Spinal cord (tissue), 10 donors: ENCODE data around the gene ZFP36L2. TPM values are rescaled to one million over a fixed set of nuclear protein-coding genes. Genes with fewer than 3 reads are reported as not detected.

Experiments used
- DNase-seq, 6 donors: peaks; one replicate each; pipeline versions ENCODE4 v3.0.0 to v3.0.0-alpha.2; 2013 to 2015; ENCODE audit warnings: low spot score in 6 of 6, low read depth in 4 of 6
- H3K27ac ChIP-seq: one replicate; pipeline ENCODE4 v1.5.1; 2013; ENCODE audit warnings: low read depth, low read length, control low read depth
- H3K27me3 ChIP-seq: one replicate; pipeline ENCODE4 v1.6.1; 2013; ENCODE audit warnings: low read length; ENCODE audit not compliant: control insufficient read depth, insufficient read depth
- H3K36me3 ChIP-seq: one replicate; pipeline ENCODE4 v1.6.1; 2013; ENCODE audit warnings: low read length; ENCODE audit not compliant: control insufficient read depth, insufficient read depth
- H3K4me1 ChIP-seq: one replicate; pipeline ENCODE4 v1.6.1; 2013; ENCODE audit warnings: low read length; ENCODE audit not compliant: control insufficient read depth, insufficient read depth
- H3K4me3 ChIP-seq: one replicate; pipeline ENCODE4 v1.5.1; 2013; ENCODE audit warnings: low read depth, low read length, control low read depth
- H3K9me3 ChIP-seq: one replicate; pipeline ENCODE4 v1.6.1; 2013; ENCODE audit warnings: low read length; ENCODE audit not compliant: control insufficient read depth, insufficient read depth
- WGBS: methylation state at CpG from one replicate; pipeline ENCODE4 v1.1.5; 2013; ENCODE audit warnings: missing lambda C conversion rate; ENCODE audit not compliant: insufficient coverage; 5-methylcytosine and 5-hydroxymethylcytosine counted together
- long read RNA-seq, 4 donors: transcript quantifications; one replicate each; lab custom pipeline, GENCODE V29; 2026
- polyA plus RNA-seq, 2 donors: library from polyadenylated mRNA; unstranded; fragments of 120-200 nt; gene quantifications; one replicate each; pipeline ENCODE4 v1.2.1, GENCODE V29; 2013; ENCODE audit not compliant: insufficient read length in 2 of 2
- total RNA-seq, 2 donors: library from RNA; depleted of rRNA in 1 of 2; stranded (reverse); fragments of 120-200 nt in 1 of 2; fragments of >200 nt in 1 of 2; gene quantifications; one replicate each; pipeline versions ENCODE4 v1.2.3 to v1.2.4, GENCODE V29; 2013 to 2014
- donor health status: healthy.

Gene ZFP36L2, protein sequence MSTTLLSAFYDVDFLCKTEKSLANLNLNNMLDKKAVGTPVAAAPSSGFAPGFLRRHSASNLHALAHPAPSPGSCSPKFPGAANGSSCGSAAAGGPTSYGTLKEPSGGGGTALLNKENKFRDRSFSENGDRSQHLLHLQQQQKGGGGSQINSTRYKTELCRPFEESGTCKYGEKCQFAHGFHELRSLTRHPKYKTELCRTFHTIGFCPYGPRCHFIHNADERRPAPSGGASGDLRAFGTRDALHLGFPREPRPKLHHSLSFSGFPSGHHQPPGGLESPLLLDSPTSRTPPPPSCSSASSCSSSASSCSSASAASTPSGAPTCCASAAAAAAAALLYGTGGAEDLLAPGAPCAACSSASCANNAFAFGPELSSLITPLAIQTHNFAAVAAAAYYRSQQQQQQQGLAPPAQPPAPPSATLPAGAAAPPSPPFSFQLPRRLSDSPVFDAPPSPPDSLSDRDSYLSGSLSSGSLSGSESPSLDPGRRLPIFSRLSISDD
- total RNA-seq (10 to 100 TPM; 20.8 to 32.5 TPM), polyA plus RNA-seq (10 to 100 TPM; 68.0 to 75.4 TPM)
- long read RNA-seq, donor 1, transcript ZFP36L2-201 (2 exons, 3,696 nt) = major isoform, 32 of 32 reads
- long read RNA-seq, donor 1, partial matches to known transcripts = 0 of 32 reads
- long read RNA-seq, donor 1, other reads (novel, unspliced or antisense) = 0 of 32 reads
- long read RNA-seq, donor 2, transcript ZFP36L2-201 (2 exons, 3,696 nt) = major isoform, 21 of 39 reads
- long read RNA-seq, donor 2, partial matches to known transcripts = 18 of 39 reads
- long read RNA-seq, donor 2, other reads (novel, unspliced or antisense) = 0 of 39 reads
- long read RNA-seq, donor 3, transcript ZFP36L2-201 (2 exons, 3,696 nt) = major isoform, 26 of 26 reads
- long read RNA-seq, donor 3, partial matches to known transcripts = 0 of 26 reads
- long read RNA-seq, donor 3, other reads (novel, unspliced or antisense) = 0 of 26 reads
- long read RNA-seq, donor 4, transcript ZFP36L2-201 (2 exons, 3,696 nt) = major isoform, 53 of 60 reads
- long read RNA-seq, donor 4, partial matches to known transcripts = 0 of 60 reads
- long read RNA-seq, donor 4, other reads (novel, unspliced or antisense) = 7 of 60 reads

DNA sequence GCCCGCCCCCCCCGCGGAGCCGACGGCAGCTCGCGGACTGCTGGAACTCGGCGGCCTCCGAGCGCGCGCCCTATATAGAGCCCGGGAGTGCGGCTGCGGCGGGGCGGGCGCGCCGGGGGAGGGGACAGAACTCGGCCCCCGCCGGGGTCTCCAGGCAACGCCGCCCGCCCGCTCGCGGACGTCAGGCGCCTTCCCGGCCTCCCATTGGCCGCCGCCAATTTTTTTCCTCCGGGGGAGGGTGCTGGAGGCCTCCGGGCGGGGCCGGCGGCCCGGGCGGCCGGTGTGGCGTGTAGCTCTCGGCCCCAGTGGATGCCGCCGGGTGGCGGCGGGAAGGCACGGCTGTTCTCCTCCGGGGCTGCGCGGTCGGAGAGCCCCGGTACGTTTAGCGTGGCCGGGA is at the start of gene ZFP36L2:
Gene ZFP36L2 (minus strand): TSS at position 49 of the 397 bp plus-strand sequence. CDS start 291 bp downstream, outside the sequence.
- H3K4me1 ChIP-seq = peaks cover 26% of the 10 kb centered on the region
- DNase-seq = peak in 5 of 6 donors; percentile 76 to 97 (median 86)

DNA sequence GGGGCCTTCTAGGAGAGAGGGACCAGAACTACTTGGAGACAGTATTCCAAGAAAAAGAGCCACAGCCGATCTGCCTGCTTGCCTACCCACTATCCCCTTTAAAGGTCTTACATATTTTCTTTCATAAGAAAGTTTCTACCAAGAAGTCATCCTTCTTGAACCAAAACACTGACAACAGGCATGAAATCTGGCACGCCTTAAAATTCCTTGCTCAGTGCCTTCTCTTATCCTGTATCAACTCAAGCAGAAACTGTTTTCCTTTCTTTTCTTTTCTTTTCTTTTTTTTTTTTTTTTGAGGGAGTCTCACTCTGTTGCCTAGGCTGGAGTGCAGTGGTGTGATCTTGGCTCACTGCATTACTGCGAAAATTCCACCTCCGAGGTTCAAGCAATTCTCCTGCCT is 48.3 kb upstream of the ZFP36L2 start:
- no peak overlapping the region for H3K27ac ChIP-seq
- H3K36me3 ChIP-seq = no peaks in the 10 kb centered on the region
- no peak for DNase-seq
- no peaks in the 10 kb centered on the region for H3K27me3 ChIP-seq
- H3K9me3 ChIP-seq = no peaks in the 10 kb centered on the region
- H3K4me1 ChIP-seq = peaks cover 15% of the 10 kb centered on the region
- WGBS = 71% methylated on average over 1 of the region's 4 CpGs
- no peak overlapping the region for H3K4me3 ChIP-seq

More for the DNA sequence above, at the start of gene ZFP36L2:
- Histone ChIP-seq H3K27me3 (peaks cover 13% of the 10 kb centered on the region), H3K4me3 (peak within 1 kb of the TSS; percentile 91), H3K9me3 (no peaks in the 10 kb centered on the region), H3K36me3 (peaks cover 22% of the 10 kb centered on the region), H3K27ac (peak within 1 kb of the TSS; percentile 99)
- under 1% methylated on average over 58 of the region's 58 CpGs for WGBS

DNA sequence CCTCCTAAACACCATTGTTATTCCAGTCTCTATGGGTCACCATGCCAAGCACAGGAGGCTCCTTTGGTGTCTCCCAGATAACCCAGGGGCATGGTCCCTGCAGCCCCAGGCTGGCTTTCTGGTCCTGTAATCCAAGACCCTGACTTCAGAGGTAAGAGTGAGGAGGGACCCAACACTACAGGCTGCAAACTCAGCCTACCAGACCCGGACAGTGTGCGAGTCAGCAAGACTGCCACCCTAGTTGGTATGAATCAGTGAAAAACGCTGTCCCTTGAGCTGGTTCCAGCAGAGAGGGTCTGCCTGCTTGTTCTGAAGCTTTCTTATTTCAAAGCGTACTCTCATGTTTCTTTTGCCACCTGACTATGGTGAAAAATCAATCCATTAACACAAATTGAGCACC is 47.6 kb upstream of the ZFP36L2 start:
- DNase-seq = no peak
- Histone ChIP-seq H3K36me3 (peaks cover 1% of the 10 kb centered on the region), H3K4me3 (no peak overlapping the region), H3K9me3 (no peaks in the 10 kb centered on the region), H3K27ac (no peak overlapping the region), H3K27me3 (no peaks in the 10 kb centered on the region), H3K4me1 (peaks cover 22% of the 10 kb centered on the region)
- WGBS = 93% methylated on average over 2 of the region's 4 CpGs

DNA sequence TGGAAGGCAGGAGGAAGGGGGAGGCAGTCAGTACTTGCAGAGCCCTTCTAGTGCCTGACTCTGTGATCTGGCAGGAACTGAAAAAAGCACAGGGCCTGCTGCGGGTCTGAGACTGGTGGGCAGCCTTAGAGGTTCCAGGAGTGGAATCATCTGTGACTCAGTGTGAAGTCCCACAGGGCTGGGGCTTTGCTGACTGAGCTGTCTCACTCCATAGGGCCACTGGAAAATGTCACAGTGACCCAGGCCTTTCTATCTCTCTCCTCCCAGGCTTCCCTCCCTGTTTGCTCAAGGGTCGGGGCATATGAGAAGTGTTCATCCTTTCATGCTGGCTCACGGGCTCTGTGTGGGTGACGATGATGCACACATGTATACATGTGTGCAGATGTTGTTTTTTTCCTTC is 47.1 kb upstream of the ZFP36L2 start:
- 90% methylated on average over 2 of the region's 4 CpGs for WGBS
- H3K9me3 ChIP-seq = no peaks in the 10 kb centered on the region
- H3K27ac ChIP-seq = no peak overlapping the region
- peaks cover 24% of the 10 kb centered on the region for H3K4me1 ChIP-seq
- peaks cover 6% of the 10 kb centered on the region for H3K36me3 ChIP-seq
- no peak for DNase-seq
- H3K27me3 ChIP-seq = no peaks in the 10 kb centered on the region
- no peak overlapping the region for H3K4me3 ChIP-seq

DNA sequence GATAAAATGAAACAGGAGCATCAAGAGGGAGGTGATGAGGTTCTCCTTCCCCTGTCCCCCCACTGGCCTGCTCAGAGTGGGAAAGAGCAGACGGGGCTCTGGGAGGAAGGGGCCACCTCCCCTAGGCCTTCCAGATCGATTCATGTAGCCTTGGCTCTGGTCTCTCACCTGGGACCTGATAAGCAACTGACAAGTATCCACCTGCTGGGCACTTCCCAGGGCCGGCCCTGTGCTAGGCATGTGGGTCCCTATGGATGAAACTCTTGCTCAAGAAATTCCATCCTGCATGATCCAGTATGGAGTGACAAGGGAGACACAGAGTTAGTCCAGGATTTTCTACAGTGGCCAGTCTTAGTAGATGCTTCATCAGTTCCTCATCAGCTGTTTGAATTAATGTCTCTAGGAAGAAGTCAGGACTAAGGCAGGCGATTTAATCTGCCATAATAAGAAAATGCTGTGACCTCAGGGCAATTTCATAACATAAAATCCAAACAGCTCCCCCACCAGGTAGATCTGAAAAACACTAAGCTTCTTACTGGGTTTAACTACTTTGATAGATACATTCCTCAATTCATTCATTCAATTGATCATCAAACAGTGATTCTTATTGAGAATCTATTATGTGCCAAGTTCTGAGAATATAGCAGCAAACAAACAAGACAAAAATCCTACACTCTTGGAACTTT is 44.7 kb upstream of the ZFP36L2 start:
- H3K9me3 ChIP-seq = no peaks in the 10 kb centered on the region
- H3K36me3 ChIP-seq = peaks cover 11% of the 10 kb centered on the region
- peaks cover 23% of the 10 kb centered on the region for H3K4me1 ChIP-seq
- H3K4me3 ChIP-seq = no peak overlapping the region
- DNase-seq = no peak
- no peak overlapping the region for H3K27ac ChIP-seq
- WGBS = 95% methylated on average over 2 of the region's 4 CpGs
- H3K27me3 ChIP-seq = no peaks in the 10 kb centered on the region

DNA sequence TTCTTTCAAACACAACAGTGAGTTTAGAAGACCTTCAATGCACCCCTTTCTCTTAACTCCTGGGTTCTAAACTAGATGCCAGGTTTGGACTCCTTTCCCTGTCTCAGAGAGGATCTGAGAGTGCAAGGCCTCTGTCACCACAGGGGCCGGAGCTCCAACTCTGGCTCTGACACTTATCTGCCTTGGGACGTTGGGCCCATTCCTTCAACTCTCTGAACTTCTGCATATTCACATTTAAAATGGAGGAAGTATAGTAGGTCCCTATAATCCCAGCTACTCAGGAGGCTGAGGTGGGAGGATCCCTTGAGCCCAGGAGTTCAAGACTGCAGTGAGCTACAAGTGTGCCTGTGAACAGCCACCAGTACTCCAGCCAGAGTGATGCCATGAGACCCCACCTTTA is 44.1 kb upstream of the ZFP36L2 start:
- Histone ChIP-seq H3K4me3 (no peak overlapping the region), H3K27ac (peak overlapping the region; percentile 11), H3K4me1 (peaks cover 23% of the 10 kb centered on the region), H3K27me3 (no peaks in the 10 kb centered on the region), H3K9me3 (no peaks in the 10 kb centered on the region), H3K36me3 (peaks cover 11% of the 10 kb centered on the region)
- 100% methylated on average over 1 of the region's 2 CpGs for WGBS
- no peak for DNase-seq

DNA sequence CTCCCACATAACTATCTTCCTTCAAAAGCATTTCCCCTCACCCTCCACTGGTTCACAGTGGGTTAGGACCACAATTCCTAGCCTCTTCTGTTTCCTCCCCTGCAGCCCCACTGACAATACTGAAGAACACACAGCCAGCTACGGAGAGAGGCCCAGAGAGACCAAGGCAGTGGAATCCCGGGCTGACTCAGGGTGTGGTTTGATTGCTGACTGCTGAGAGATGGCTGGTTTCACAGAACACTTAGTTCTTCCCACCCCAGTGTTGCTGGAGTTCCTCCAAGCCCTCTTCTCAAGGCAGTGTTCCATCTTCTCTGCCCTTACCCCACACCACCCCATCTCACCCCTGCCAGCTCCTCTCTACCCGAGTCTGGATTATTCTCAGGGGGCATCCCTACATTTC is 43.3 kb upstream of the ZFP36L2 start:
- Histone ChIP-seq H3K27me3 (no peaks in the 10 kb centered on the region), H3K4me3 (no peak overlapping the region), H3K36me3 (peaks cover 11% of the 10 kb centered on the region), H3K4me1 (peaks cover 23% of the 10 kb centered on the region), H3K27ac (peak overlapping the region; percentile 11), H3K9me3 (no peaks in the 10 kb centered on the region)
- DNase-seq = no peak
- 0% methylated on average over 1 of the region's 3 CpGs for WGBS

DNA sequence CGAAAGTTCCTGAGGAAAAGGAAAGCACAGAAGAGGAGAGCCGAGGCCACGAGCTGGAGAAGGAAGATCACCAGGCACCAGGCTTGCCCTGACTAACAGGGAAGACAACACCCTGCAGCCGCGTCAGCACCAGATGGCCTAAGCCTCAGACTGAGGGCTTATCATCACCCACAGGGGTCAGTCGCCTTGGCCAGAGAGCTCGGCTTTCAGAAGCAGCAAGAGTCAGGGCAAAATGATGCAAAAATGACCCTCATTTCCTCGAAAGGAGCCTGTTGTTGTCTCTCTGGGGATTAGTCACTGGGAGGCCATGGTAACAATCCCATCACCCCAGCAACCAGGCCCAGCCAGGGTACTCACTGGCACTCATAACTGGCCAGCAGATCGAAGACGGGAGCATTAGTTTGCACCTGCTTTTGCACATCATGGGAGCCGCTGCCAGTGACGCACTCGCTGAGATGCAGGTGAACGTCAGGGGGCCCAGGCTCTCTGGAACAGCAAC is 42.7 kb upstream of the ZFP36L2 start:
- H3K27ac ChIP-seq = peak overlapping the region; percentile 11
- WGBS = 47% methylated on average over 12 of the region's 14 CpGs

More for the DNA sequence above, 42.7 kb upstream of the ZFP36L2 start:
- Histone ChIP-seq H3K4me3 (no peak overlapping the region), H3K4me1 (peaks cover 23% of the 10 kb centered on the region), H3K9me3 (no peaks in the 10 kb centered on the region), H3K27me3 (no peaks in the 10 kb centered on the region), H3K36me3 (peaks cover 11% of the 10 kb centered on the region)
- no peak for DNase-seq
